ENCODE results near the gene CALM3.
"Not testable (repeated sequence)": the region's sequence is repeated elsewhere in the genome, so short reads cannot be mapped to it uniquely, and the experiment has no call there.

The CALM3 gene

DNA sequence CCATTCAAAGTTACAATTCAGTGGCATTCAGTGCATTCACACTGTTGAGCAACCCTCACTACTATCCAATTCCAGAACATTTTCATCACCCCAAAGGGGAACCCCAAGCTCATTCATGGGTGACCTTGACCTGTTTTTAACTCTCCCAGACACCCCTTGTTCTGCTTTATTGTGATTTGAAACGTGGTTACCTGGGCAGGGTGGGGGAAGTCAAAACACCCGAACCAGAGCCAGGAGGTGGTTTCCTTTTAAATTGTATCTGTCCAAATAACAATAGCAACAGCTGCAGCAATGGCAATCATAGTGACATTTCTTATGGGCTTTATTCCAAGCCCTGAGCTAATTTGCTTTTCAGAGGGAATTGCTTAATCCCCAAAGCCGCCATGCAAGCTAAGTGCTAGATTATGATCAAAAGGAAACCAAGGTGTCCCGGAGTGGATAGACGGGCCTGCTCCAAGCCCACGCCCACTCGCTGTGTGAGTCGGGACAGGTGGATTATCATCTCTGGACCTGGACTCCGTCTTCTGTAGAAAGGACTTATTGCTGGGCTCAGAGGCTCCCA lies 17.6 kb downstream of the CALM3 start:
- H3K27ac ChIP-seq (ENCODE audit: low read depth, low read length), result no peak overlapping the region
- no peak overlapping the region for H3K9ac ChIP-seq (ENCODE audit: low read depth, low read length)
- H3K4me3 ChIP-seq (ENCODE audit: low read length), result no peak overlapping the region
- no peaks in the 10 kb centered on the region for H3K36me3 ChIP-seq (ENCODE audit: insufficient read depth, low read length)
- H3K4me1 ChIP-seq (ENCODE audit: insufficient read depth, low read length), result peaks cover 11% of the 10 kb centered on the region; the same call in 1 of the 2 replicates
- 92% methylated on average over 9 of the region's 9 CpGs for WGBS
- no peaks in the 10 kb centered on the region for H3K9me3 ChIP-seq (ENCODE audit: insufficient read depth, low read depth, low read length)
- H3K27me3 ChIP-seq (ENCODE audit: insufficient read depth, low read length), result no peaks in the 10 kb centered on the region

DNA sequence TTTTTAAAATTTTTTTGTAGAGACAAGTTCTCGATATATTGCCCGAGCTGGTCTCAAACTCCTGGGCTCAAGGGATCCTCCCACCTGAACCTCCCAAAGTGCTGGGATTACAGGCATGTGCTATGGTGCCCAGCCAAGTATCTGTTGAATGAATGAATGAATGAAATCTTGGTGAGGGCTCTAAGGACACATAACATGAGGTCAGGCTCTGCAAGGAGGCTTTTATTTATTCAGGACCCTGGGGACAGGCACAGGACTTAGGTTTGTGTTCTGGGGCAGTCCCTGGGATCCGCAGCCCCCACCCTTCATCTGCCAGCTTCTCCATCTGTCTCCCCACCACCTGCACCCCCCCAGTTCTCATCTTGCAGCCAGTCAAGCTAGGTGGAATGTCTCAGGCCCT lies 19.1 kb downstream of the CALM3 start:
- peaks cover 8% of the 10 kb centered on the region; the same call in 1 of the 2 replicates for H3K4me1 ChIP-seq (ENCODE audit: insufficient read depth, low read length)
- no peaks in the 10 kb centered on the region for H3K9me3 ChIP-seq (ENCODE audit: insufficient read depth, low read depth, low read length)
- no peaks in the 10 kb centered on the region for H3K36me3 ChIP-seq (ENCODE audit: insufficient read depth, low read length)

DNA sequence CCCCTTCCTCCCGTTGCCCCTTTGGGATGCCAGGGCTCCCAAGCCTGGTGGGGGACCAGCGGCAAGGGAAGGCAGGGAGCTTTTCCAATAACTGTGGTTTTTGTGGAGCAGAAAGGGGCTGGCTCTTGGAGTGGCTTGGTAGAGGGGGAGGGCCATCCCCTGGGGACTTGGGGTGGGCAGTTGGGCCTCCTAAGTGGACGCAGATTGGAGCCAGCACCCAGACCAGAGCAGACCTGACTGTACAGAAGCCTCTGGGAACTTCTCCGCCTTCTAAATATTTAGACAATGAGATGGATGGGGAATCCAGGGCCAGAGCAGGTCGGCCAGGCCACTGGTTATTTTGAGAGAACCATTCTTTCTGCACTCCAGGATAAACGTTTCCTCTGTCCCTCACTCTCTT lies 19.6 kb downstream of the CALM3 start:
- no peak overlapping the region for H3K4me3 ChIP-seq (ENCODE audit: low read length)
- H3K27me3 ChIP-seq (ENCODE audit: insufficient read depth, low read length), result no peaks in the 10 kb centered on the region
- peaks cover 8% of the 10 kb centered on the region; the same call in 1 of the 2 replicates for H3K4me1 ChIP-seq (ENCODE audit: insufficient read depth, low read length)
- H3K9ac ChIP-seq (ENCODE audit: low read depth, low read length), result no peak overlapping the region
- WGBS, result 80% methylated on average over 6 of the region's 6 CpGs
- H3K9me3 ChIP-seq (ENCODE audit: insufficient read depth, low read depth, low read length), result no peaks in the 10 kb centered on the region
- no peak overlapping the region for H3K27ac ChIP-seq (ENCODE audit: low read depth, low read length)
- H3K36me3 ChIP-seq (ENCODE audit: insufficient read depth, low read length), result no peaks in the 10 kb centered on the region

More for the DNA sequence above, 19.1 kb downstream of the CALM3 start:
- Histone ChIP-seq H3K27ac (ENCODE audit: low read depth, low read length) (no peak overlapping the region), H3K4me3 (ENCODE audit: low read length) (no peak overlapping the region), H3K9ac (ENCODE audit: low read depth, low read length) (no peak overlapping the region), H3K27me3 (ENCODE audit: insufficient read depth, low read length) (no peaks in the 10 kb centered on the region)
- 89% methylated on average over 3 of the region's 3 CpGs for WGBS

DNA sequence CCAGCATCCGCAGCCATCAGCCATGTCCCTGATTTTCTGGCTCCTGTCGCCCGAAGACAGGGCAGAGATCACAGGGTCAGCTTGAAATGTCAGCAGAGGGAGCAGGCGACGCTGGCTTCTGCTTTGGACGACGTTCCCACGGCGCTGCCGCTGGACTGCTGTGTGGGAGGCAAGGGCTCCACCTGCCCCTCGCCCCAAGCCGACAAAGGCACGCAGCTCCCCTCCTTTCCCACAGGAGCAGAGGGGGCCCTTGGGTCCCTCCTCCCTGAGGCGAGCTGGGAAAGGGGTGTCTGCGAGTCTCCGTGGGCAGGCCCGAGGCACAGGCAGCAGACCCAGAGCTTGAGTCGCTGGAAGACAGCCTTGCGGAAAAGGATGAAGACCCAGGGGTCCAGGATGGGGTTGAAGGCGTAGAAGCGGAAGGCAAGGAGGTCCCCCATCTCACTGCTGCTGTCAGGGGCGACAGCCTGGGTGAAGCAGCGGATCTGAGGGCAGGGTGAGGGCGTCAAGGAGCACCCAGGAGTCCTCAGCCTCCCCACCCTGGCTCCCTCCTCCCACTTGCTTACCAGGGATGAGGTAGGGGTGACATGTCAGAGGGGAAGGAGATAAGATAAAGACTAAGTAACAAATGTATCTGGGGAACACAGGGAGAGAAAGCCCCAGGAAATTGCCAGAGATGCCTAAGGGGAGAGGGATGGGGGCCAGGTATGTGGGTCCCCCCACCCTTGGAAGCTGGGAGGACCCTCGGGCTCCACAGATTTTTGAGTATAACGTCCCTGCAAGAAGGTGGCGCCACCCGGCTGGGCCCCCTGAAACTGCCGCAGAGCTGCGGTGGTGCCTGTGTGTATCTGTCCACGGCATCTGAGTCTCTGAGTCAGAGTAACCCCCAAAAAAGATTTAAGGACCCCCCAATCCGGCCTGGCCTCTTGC lies 20.3 kb downstream of the CALM3 start:
- Histone ChIP-seq H3K4me1 (ENCODE audit: insufficient read depth, low read length) (peaks cover 8% of the 10 kb centered on the region; the same call in 1 of the 2 replicates), H3K9ac (ENCODE audit: low read depth, low read length) (no peak overlapping the region), H3K4me3 (ENCODE audit: low read length) (no peak overlapping the region), H3K36me3 (ENCODE audit: insufficient read depth, low read length) (no peaks in the 10 kb centered on the region), H3K27ac (ENCODE audit: low read depth, low read length) (no peak overlapping the region), H3K9me3 (ENCODE audit: insufficient read depth, low read depth, low read length) (no peaks in the 10 kb centered on the region), H3K27me3 (ENCODE audit: insufficient read depth, low read length) (no peaks in the 10 kb centered on the region)
- WGBS, result 83% methylated on average over 30 of the region's 32 CpGs

DNA sequence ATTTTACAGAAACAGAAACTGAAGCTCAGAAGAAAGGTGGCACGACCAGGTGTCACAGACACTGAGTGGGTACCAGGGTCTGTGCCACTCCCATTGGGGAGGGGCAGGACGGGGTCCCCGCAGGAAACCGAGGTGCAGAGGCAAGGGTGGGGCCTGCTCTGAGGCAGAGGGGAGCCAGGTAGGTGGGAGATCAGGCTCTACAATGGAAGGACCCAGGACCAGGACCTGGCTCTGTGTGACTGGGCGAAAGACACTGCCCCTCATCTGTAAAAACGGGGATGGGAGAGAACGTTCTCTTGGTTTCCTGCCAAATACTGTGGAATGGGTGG lies 21.0 kb downstream of the CALM3 start:
- Histone ChIP-seq H3K9ac (ENCODE audit: low read depth, low read length) (no peak overlapping the region), H3K9me3 (ENCODE audit: insufficient read depth, low read depth, low read length) (no peaks in the 10 kb centered on the region), H3K4me1 (ENCODE audit: insufficient read depth, low read length) (peaks cover 8% of the 10 kb centered on the region; the same call in 1 of the 2 replicates), H3K4me3 (ENCODE audit: low read length) (no peak overlapping the region), H3K27ac (ENCODE audit: low read depth, low read length) (no peak overlapping the region), H3K27me3 (ENCODE audit: insufficient read depth, low read length) (no peaks in the 10 kb centered on the region), H3K36me3 (ENCODE audit: insufficient read depth, low read length) (no peaks in the 10 kb centered on the region)
- WGBS, result 89% methylated on average over 7 of the region's 7 CpGs

DNA sequence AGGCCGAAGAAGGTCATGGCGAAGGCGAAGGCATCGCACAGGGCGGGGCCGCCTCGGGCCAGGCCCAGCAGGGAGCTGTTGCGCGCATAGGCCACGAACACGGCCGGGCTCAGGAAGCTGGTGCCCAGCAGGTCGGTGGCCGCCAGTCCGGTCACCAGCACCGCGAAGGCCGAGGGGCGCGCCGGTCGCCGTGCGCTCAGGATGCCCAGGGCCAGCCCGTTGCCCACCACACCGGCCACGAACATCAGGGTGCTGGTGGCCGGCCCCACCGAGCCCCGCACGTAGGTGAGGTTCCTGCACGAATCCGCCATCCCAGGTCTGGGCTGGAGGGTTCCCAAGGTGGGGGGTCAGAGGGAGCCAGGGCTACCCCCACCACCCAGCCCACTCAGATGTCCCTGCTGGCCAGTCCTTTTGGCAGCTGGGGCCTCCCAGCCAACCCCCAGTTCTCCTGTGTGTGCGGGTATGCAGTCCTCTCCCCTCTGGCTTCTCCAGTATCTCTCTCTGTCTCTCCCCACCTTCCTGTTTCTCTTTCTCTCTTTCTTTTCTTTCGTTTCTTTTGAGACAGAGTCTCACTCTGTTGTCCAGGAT lies 22.9 kb downstream of the CALM3 start:
- H3K27ac ChIP-seq (ENCODE audit: low read depth, low read length), result no peak overlapping the region
- H3K9ac ChIP-seq (ENCODE audit: low read depth, low read length), result no peak overlapping the region
- no peaks in the 10 kb centered on the region for H3K27me3 ChIP-seq (ENCODE audit: insufficient read depth, low read length)
- WGBS, result 95% methylated on average over 35 of the region's 35 CpGs
- no peak overlapping the region for H3K4me3 ChIP-seq (ENCODE audit: low read length)
- no peaks in the 10 kb centered on the region for H3K36me3 ChIP-seq (ENCODE audit: insufficient read depth, low read length)
- H3K4me1 ChIP-seq (ENCODE audit: insufficient read depth, low read length), result peaks cover 8% of the 10 kb centered on the region; the same call in 1 of the 2 replicates
- no peaks in the 10 kb centered on the region for H3K9me3 ChIP-seq (ENCODE audit: insufficient read depth, low read depth, low read length)

DNA sequence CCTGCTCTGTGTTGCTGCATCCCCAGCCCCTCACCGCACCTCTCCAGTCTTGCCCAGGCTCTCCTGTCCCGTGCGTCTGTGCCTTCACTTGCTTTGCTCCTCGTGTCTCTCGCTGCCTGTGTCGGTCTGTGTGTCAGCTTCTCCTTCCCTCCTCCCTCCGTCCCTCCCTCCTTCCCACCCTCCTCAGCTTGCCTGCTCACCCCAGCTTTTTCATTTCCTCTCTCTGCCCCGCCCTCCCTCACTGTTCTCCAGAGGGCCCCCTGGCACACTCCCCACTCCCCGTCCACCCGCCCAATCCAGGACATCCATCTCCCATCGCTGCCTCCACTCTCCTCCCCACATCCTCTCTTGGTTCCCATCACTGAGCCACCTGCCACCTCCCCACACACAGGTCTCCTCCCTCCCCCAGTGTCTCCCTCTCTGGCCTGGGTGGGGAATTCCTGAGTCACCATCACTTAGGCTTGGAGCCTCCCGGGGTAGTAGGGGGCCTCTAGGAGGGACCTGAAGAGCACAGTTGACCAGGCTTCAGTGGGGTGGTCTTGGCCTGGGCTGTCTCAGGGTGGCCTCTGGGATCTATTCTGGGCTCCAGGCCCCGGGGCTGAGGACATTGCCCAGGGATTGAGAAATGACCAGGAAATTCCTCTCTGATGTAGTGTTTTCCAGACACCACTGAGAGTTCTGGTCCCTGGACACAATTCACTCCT lies 24.0 kb downstream of the CALM3 start, which contains the start of gene PTGIR:
TSS of gene PTGIR (minus strand) at position 132 of the 704 bp plus-strand sequence. CDS start 864 bp downstream, outside the sequence.
- peaks cover 8% of the 10 kb centered on the region; the same call in 1 of the 2 replicates for H3K4me1 ChIP-seq (ENCODE audit: insufficient read depth, low read length)
- no peaks in the 10 kb centered on the region for H3K9me3 ChIP-seq (ENCODE audit: insufficient read depth, low read depth, low read length)
- H3K27ac ChIP-seq (ENCODE audit: low read depth, low read length), result no peak within 1 kb of the TSS
- no peak within 1 kb of the TSS for H3K4me3 ChIP-seq (ENCODE audit: low read length)
- H3K9ac ChIP-seq (ENCODE audit: low read depth, low read length), result no peak within 1 kb of the TSS
- no peaks in the 10 kb centered on the region for H3K36me3 ChIP-seq (ENCODE audit: insufficient read depth, low read length)
- H3K27me3 ChIP-seq (ENCODE audit: insufficient read depth, low read length), result no peaks in the 10 kb centered on the region
- WGBS, result 62% methylated on average over 13 of the region's 13 CpGs

DNA sequence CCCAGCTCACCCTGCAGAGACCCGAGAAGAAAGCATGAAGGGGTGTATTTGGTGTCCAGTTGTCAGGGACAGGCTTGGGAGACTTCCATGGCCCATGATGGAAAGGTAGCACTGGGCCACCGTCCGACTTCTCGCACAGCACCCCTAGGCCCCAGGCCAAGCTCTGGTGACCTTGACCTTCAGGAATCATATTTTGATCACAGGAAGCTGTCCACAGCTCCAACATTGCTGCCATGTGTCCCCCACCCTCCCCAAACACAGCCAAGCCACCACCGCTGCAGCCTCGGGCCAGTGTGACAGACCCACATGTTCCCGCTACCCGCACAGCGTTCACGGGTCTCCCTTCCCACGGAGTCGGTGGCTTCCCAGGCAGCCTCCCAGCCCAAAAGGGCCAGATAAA lies 24.6 kb downstream of the CALM3 start:
- Histone ChIP-seq H3K4me3 (ENCODE audit: low read length) (no peak overlapping the region), H3K36me3 (ENCODE audit: insufficient read depth, low read length) (no peaks in the 10 kb centered on the region), H3K27me3 (ENCODE audit: insufficient read depth, low read length) (no peaks in the 10 kb centered on the region), H3K9ac (ENCODE audit: low read depth, low read length) (no peak overlapping the region), H3K27ac (ENCODE audit: low read depth, low read length) (no peak overlapping the region), H3K4me1 (ENCODE audit: insufficient read depth, low read length) (peaks cover 8% of the 10 kb centered on the region; the same call in 1 of the 2 replicates), H3K9me3 (ENCODE audit: insufficient read depth, low read depth, low read length) (no peaks in the 10 kb centered on the region)
- 94% methylated on average over 12 of the region's 12 CpGs for WGBS

DNA sequence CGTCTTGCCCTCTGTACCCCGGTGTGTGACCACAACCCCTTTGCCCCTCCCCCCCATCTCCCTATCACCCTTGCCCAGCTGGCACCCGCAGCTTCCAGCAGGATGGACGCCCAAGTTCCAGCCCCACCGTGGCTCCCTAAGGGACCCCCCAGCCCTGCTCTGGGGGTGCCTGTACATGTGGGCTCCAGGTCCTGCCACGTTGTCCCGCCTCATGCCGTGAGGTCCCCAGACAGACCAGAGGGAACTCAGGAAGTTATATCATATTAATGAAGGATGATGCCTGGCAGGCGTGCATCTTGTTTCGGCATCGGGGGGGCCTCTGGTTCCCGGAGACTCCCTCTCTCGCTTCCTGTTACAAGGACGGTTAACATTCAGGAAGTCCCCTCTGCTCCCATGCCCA lies 25.3 kb downstream of the CALM3 start:
- Histone ChIP-seq H3K4me1 (ENCODE audit: insufficient read depth, low read length) (peaks cover 8% of the 10 kb centered on the region), H3K27me3 (ENCODE audit: insufficient read depth, low read length) (peaks cover 6% of the 10 kb centered on the region; the same call in 1 of the 2 replicates), H3K9ac (ENCODE audit: low read depth, low read length) (no peak overlapping the region), H3K9me3 (ENCODE audit: insufficient read depth, low read depth, low read length) (no peaks in the 10 kb centered on the region), H3K27ac (ENCODE audit: low read depth, low read length) (no peak overlapping the region), H3K36me3 (ENCODE audit: insufficient read depth, low read length) (no peaks in the 10 kb centered on the region), H3K4me3 (ENCODE audit: low read length) (no peak overlapping the region)
- WGBS, result 88% methylated on average over 14 of the region's 14 CpGs

DNA sequence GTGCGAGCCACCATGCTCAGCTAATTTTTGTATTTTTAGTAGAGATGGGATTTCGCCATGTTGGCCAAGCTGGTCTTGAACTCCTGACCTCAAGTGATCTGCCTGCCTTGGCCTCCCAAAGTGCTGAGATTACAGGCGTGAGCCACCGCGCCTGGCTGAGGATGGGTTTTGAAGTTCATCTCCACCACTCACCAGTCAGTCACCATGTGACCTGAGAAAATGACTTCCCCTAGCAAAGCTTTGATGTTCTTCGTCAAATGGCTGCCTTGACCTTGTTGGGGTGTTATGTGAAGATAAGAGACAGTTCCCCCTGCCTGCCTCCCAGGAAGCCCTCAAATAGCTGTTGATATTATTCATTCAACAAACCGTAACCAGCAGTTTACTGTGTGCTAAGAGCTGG lies 27.8 kb downstream of the CALM3 start:
- H3K4me1 ChIP-seq (ENCODE audit: insufficient read depth, low read length), result peaks cover 11% of the 10 kb centered on the region
- 92% methylated on average over 6 of the region's 7 CpGs for WGBS
- peaks cover 22% of the 10 kb centered on the region for H3K27me3 ChIP-seq (ENCODE audit: insufficient read depth, low read length)
- H3K9me3 ChIP-seq (ENCODE audit: insufficient read depth, low read depth, low read length); H3K27ac ChIP-seq (ENCODE audit: low read depth, low read length); H3K4me3 ChIP-seq (ENCODE audit: low read length); H3K36me3 ChIP-seq (ENCODE audit: insufficient read depth, low read length); H3K9ac ChIP-seq (ENCODE audit: low read depth, low read length): not testable (repeated sequence)
